Left lung (tissue), 10 donors: Measurements from ENCODE around the gene RRP7A. TPM values are rescaled to one million over a fixed set of nuclear protein-coding genes. Genes with fewer than 3 reads are reported as not detected.
"Not testable (repeated sequence)": the region's sequence is repeated elsewhere in the genome, so short reads cannot be mapped to it uniquely, and the experiment has no call there.

Source experiments
- ATAC-seq: fragments of 200-7000 bp; cut with Tn5 transposase; one replicate; pipeline ENCODE4 v1.9.1; 2020; ENCODE audit warnings: moderate library complexity
- DNase-seq, 4 donors: peaks; one replicate each; pipeline ENCODE4 v3.0.0-alpha.2; 2013 to 2020
- H3K27ac ChIP-seq, 2 donors: fragments of 200-600 bp; sonication (generic) in 1 of 2; one replicate each; pipeline versions ENCODE4 v1.5.0 to v1.8.0; 2020 to 2021
- H3K27me3 ChIP-seq, 2 donors: fragments of 200-600 bp; sonication (generic) in 1 of 2; one replicate each; pipeline versions ENCODE4 v1.5.0 to v1.8.0; 2020 to 2021
- H3K36me3 ChIP-seq, 2 donors: fragments of 200-600 bp; sonication (generic) in 1 of 2; one replicate each; pipeline versions ENCODE4 v1.5.0 to v1.8.0; 2020 to 2021
- H3K4me1 ChIP-seq, 2 donors: fragments of 200-600 bp; one replicate each; pipeline ENCODE4 v1.8.0; 2021
- H3K4me3 ChIP-seq, 2 donors: fragments of 200-600 bp; sonication (generic) in 1 of 2; one replicate each; pipeline versions ENCODE4 v1.5.0 to v1.8.0; 2020 to 2021; ENCODE audit warnings: mild to moderate bottlenecking in 1 of 2
- H3K9me3 ChIP-seq, 2 donors: fragments of 200-600 bp; sonication (generic) in 1 of 2; one replicate each; pipeline versions ENCODE4 v1.5.0 to v1.8.0; 2020 to 2021
- intact Hi-C, 2 donors: fragments of 100-400 bp; cut with DNase I; formaldehyde crosslinking; loops; one replicate each; pipeline versions ENCODE4 v1.11.2 to v1.14.2; 2022
- polyA plus RNA-seq, 6 donors: library from polyadenylated mRNA; unstranded; fragments of 120-200 nt; gene quantifications; one replicate each; pipeline ENCODE4 v1.2.1, GENCODE V29; 2013; ENCODE audit not compliant: insufficient read length in 6 of 6
- total RNA-seq, 2 donors: library from RNA; stranded (reverse); fragmentation: NEBNext Ultra II Directional; extraction: Animal tissue kit (Norgen Biotek cat#: 25700); gene quantifications; one replicate each; pipeline ENCODE4 v1.2.1, GENCODE V29; 2021
- TF ChIP-seq, protein P1 (sequence below), 2 donors: fragments of 200-600 bp; sonication (generic) in 1 of 2; IDR thresholded peaks; one replicate each; pipeline versions ENCODE4 v1.5.0 to v1.8.0; 2021; ENCODE audit warnings: antibody characterized with exemption in 2 of 2
- donor health status: DM: no; HTN: yes; CAD: no.
- donor health status: DM: no; HTN: no; CAD: no.

Gene RRP7A
- total and polyA plus RNA-seq, 8 donors = 25.7 to 57.1 (median 30.6) TPM

DNA sequence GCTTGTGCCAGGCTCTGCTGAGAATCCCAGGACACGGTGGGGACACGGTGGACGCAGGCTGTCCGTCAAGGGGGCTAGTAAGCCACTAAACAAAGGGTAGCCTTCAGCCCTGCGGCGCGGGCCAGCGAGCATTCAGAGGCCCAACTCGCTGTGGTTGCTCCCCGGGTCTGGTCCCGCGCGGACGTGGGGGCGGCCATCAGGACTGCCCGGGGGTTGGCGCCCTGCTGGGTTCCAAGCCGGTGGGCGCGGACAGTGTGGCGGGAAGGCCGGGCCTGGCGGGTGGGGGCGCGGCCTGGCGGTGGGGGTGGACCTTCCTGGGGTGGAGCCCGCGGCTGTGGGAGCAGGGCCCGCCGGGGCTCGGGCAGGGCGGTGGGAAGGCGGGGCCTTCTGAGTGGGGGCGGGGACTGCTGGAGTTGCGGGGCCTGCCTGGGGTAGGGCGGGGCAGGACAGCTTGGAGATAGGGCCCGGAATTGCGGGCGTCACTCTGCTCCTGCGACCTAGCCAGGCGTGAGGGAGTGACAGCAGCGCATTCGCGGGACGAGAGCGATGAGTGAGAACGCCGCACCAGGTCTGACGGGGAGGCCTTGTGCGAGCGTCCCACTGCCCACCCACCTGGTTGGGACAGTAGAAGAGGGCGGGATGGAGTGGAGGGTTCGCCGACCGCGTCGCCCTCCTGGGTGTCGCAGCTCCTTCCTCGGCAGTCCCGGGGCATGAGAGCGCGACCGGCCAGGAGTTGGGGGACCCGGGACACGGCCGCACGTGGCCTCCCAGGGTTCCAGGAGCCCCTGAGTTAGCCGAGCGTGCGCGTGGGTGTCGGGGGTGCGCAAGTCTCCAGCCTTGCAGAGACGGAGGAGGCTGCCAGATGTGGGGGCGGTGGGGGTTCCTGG, 34.1 kb upstream of the RRP7A start, which contains the start of gene SERHL2:
Gene SERHL2, plus strand, starts transcription at position 482 of the 887 bp plus-strand sequence. Its CDS starts 65 bp downstream, at position 547.
- peak within 1 kb of the TSS; percentile 38 to 63 for H3K4me3 ChIP-seq
- TF ChIP-seq, protein P1, sequence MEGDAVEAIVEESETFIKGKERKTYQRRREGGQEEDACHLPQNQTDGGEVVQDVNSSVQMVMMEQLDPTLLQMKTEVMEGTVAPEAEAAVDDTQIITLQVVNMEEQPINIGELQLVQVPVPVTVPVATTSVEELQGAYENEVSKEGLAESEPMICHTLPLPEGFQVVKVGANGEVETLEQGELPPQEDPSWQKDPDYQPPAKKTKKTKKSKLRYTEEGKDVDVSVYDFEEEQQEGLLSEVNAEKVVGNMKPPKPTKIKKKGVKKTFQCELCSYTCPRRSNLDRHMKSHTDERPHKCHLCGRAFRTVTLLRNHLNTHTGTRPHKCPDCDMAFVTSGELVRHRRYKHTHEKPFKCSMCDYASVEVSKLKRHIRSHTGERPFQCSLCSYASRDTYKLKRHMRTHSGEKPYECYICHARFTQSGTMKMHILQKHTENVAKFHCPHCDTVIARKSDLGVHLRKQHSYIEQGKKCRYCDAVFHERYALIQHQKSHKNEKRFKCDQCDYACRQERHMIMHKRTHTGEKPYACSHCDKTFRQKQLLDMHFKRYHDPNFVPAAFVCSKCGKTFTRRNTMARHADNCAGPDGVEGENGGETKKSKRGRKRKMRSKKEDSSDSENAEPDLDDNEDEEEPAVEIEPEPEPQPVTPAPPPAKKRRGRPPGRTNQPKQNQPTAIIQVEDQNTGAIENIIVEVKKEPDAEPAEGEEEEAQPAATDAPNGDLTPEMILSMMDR (IDR thresholded peaks at IDR 0.05) = no peak
- DNase-seq = peak; percentile 79 to 98 (median 94)
- peaks cover 3 to 11% of the 10 kb centered on the region in 2 donors for H3K4me1 ChIP-seq
- intact Hi-C loops = no loop called here
- no peak within 1 kb of the TSS for H3K27ac ChIP-seq
- H3K9me3 ChIP-seq = peaks cover 0 to 1% of the 10 kb centered on the region in 2 donors
- H3K27me3 ChIP-seq = peaks cover 0 to 17% of the 10 kb centered on the region in 2 donors
- peak; percentile 99 for ATAC-seq
- no peaks in the 10 kb centered on the region for H3K36me3 ChIP-seq

DNA sequence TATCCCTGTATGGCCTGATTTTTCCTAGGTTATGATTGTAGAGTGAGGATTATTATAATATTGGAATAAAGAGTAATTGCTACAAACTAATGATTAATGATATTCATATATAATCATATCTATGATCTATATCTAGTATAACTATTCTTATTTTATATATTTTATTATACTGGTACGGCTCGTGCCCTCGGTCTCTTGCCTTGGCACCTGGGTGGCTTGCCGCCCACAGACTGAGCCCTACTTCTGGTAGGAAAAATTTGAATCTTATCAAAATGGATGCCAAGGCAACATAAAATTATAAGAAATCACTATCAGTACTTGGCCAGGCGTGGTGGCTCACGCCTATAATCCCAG, 32.7 kb upstream of the RRP7A start:
- H3K9me3 ChIP-seq, H3K4me3 ChIP-seq, DNase-seq, H3K36me3 ChIP-seq, H3K27ac ChIP-seq, intact Hi-C loops, ATAC-seq: not testable (repeated sequence)
- H3K27me3 ChIP-seq = peaks cover 0 to 25% of the 10 kb centered on the region in 2 donors
- TF ChIP-seq, protein P1 (IDR thresholded peaks at IDR 0.05) = peak in 1 of 2 donors; percentile 15
- H3K4me1 ChIP-seq = peaks cover 3 to 11% of the 10 kb centered on the region in 2 donors

DNA sequence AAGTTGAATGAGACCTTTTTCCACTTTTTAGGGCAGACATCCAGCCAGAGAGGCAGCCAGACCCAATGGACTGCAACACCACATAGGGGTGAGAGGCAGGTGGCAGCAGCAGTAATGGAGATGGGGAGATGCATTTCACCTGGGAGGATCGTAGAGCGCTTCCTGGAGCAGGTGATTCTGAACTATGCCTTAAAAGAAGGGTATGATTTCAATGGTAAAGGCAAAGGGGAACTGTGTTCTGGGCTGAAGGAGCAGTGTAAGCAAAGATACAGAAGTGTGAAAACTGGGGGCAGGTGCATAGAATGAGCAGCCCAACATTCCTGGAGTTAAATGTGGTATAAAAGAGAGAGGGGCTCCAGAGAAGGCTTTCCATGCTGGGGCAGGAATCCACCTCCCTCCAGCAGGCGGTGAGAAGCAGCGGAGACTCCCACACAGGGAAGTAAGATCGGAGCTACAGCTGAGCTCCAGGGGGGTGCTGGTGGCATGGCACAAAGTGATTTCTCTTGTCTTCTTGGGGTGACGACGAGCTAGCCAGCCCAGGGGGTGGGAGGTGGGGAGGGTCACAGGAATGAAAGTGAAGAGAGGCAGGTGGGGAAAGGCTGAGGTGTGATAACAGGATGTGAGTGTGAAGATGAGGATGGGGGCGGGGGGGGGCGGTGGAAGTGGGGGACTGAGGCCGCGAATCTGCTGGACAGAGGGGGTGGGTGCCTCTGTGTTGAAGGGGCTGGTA, 29.9 kb upstream of the RRP7A start:
- Histone ChIP-seq H3K4me1 (peaks cover 3 to 11% of the 10 kb centered on the region in 2 donors), H3K27me3 (peaks cover 0 to 23% of the 10 kb centered on the region in 2 donors), H3K27ac (no peak overlapping the region), H3K4me3 (no peak overlapping the region), H3K9me3 (peaks cover 0 to 1% of the 10 kb centered on the region in 2 donors), H3K36me3 (no peaks in the 10 kb centered on the region)
- peak in 1 of 4 donors; percentile 58 for DNase-seq
- TF ChIP-seq, protein P1 (IDR thresholded peaks at IDR 0.05) = no peak
- intact Hi-C loops = no loop called here
- ATAC-seq = no peak

DNA sequence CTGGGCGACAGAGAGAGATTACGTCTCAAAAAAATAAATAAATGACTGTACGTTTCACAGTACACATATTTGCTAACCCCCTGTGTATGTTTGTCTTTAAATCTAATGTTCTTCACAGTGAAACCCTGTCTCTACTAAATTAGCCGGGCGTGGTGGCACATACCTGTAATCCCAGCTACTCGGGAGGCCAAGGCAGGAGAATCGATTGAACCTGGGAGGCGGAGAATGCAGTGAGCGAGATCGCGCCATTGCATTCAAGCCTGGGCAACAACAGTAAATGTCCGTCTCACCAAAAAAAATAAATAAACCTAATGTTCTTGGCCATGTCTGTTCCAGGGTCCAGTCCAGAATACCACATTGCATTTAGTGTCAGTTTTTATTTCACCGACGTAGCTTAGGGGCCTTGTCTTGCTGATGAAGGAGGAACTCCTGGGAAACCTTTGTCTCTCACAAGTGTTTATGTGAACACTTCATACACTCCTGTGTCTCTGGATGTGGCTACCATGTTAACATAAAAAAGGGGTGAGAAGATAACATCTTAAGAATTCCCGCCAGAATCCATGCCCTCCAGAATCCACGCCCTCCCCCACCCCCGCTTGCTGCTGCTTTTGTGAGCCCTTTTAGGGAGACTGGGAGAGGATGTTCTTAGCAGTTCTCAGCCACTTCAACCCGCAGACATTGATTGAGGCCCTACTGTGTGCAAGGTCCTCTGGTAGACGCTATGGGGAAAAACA, 29.2 kb upstream of the RRP7A start:
- DNase-seq = peak in 1 of 4 donors; percentile 33
- peaks cover 3 to 4% of the 10 kb centered on the region in 2 donors for H3K4me1 ChIP-seq
- no peaks in the 10 kb centered on the region for H3K36me3 ChIP-seq
- peaks cover 0 to 1% of the 10 kb centered on the region in 2 donors for H3K9me3 ChIP-seq
- ATAC-seq = no peak
- H3K27ac ChIP-seq = no peak overlapping the region
- H3K27me3 ChIP-seq = peaks cover 0 to 16% of the 10 kb centered on the region in 2 donors
- intact Hi-C loops = no loop called here
- TF ChIP-seq, protein P1 (IDR thresholded peaks at IDR 0.05) = no peak
- no peak overlapping the region for H3K4me3 ChIP-seq

DNA sequence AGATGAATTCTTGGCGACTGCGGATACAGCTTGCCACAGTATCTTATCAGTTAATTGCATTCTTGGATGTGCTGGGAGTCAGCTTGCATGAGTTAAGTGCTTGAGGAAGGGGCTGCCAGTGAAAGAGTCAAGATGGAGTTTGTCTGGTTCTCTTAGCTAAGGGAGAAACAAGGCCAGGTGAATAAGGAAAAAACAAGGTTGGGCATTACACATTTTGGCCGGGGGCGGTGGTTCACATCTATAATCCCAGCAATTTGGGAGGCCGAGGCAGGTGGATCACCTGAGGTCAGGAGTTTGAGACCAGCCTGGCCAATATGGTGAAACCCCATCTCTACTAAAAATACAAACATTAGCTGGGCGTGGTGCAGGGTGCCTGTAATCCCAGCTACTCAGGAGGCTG, 28.5 kb upstream of the RRP7A start:
- DNase-seq, H3K36me3 ChIP-seq, H3K9me3 ChIP-seq, H3K4me1 ChIP-seq, H3K4me3 ChIP-seq, ATAC-seq, intact Hi-C loops, H3K27ac ChIP-seq: not testable (repeated sequence)
- peaks cover 0 to 11% of the 10 kb centered on the region in 2 donors for H3K27me3 ChIP-seq
